ENCODE data around the gene MIGA1. TPM values are rescaled to one million over a fixed set of nuclear protein-coding genes. Genes with fewer than 3 reads are reported as not detected.
"Not testable (repeated sequence)": the region's sequence is repeated elsewhere in the genome, so short reads cannot be mapped to it uniquely, and the experiment has no call there.

The MIGA1 gene
- polyA plus RNA-seq, 2 of the 4 experiments (the other 2 are of a cell fraction), result 6.5 to 7.4 TPM

- no peak for TF ChIP-seq REST (IDR thresholded peaks at IDR 0.05)
- no peak for TF ChIP-seq TFCP2L1 (CRISPR knock-in tag; IDR thresholded peaks at IDR 0.05)
- TF ChIP-seq, protein P1, sequence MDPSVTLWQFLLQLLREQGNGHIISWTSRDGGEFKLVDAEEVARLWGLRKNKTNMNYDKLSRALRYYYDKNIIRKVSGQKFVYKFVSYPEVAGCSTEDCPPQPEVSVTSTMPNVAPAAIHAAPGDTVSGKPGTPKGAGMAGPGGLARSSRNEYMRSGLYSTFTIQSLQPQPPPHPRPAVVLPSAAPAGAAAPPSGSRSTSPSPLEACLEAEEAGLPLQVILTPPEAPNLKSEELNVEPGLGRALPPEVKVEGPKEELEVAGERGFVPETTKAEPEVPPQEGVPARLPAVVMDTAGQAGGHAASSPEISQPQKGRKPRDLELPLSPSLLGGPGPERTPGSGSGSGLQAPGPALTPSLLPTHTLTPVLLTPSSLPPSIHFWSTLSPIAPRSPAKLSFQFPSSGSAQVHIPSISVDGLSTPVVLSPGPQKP (IDR thresholded peaks at IDR 0.05; ENCODE audit: low read depth, low read length), result no peak
- TF ChIP-seq MAZ (IDR thresholded peaks at IDR 0.05; ENCODE audit: borderline replicate concordance, low read depth, low read length), result no peak
- no peak for TF ChIP-seq POLR2AphosphoS2 (conservative IDR thresholded peaks at IDR 0.05; ENCODE audit: low read length)
These were observed 2.2 kb downstream of the MIGA1 start (continued) for GRCh38 chr1:77781683-77782082.

GRCh38 chr1:77783141-77783540 is 3.7 kb downstream of the MIGA1 start:
- FAIRE-seq, result no peak
- ChIA-PET CTCF (no interaction called here), POLR2A (interaction anchor here (1.3 kb wide), 1 partner anchor 221 kb away, joined by 3 read pairs; the partner anchor contains the start of gene DNAJB4)
- Histone ChIP-seq H3K4me3 (no peak overlapping the region), H3K27ac (no peak overlapping the region), H3K4me1 (peaks cover 26% of the 10 kb centered on the region; the same call in 2 of the 3 replicates), H3K4me2 (peak overlapping the region; percentile 58), H3K9me3 (no peaks in the 10 kb centered on the region)
- peak in 1 of 2 experiments; percentile 40 for DNase-seq (ENCODE audit: low read depth in 1 of 2, low spot score in 1 of 2)
- no peak for ATAC-seq
- 8% methylated on average over 2 of the region's 2 CpGs for WGBS (ENCODE audit: missing lambda C conversion rate)
- TF ChIP-seq ATOH8 (CRISPR knock-in tag; IDR thresholded peaks at IDR 0.05; ENCODE audit: low read depth), result no peak
- TF ChIP-seq, protein P2, sequence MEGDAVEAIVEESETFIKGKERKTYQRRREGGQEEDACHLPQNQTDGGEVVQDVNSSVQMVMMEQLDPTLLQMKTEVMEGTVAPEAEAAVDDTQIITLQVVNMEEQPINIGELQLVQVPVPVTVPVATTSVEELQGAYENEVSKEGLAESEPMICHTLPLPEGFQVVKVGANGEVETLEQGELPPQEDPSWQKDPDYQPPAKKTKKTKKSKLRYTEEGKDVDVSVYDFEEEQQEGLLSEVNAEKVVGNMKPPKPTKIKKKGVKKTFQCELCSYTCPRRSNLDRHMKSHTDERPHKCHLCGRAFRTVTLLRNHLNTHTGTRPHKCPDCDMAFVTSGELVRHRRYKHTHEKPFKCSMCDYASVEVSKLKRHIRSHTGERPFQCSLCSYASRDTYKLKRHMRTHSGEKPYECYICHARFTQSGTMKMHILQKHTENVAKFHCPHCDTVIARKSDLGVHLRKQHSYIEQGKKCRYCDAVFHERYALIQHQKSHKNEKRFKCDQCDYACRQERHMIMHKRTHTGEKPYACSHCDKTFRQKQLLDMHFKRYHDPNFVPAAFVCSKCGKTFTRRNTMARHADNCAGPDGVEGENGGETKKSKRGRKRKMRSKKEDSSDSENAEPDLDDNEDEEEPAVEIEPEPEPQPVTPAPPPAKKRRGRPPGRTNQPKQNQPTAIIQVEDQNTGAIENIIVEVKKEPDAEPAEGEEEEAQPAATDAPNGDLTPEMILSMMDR (IDR thresholded peaks at IDR 0.05), result no peak
- no peak for TF ChIP-seq FOSL2 (IDR thresholded peaks at IDR 0.05)
- no peak for TF ChIP-seq FOSL2 (CRISPR knock-in tag; IDR thresholded peaks at IDR 0.05)
- TF ChIP-seq CEBPB (IDR thresholded peaks at IDR 0.05), result no peak
- TF ChIP-seq EP300 (IDR thresholded peaks at IDR 0.05), result no peak
- no peak for TF ChIP-seq JUN (IDR thresholded peaks at IDR 0.05)
- TF ChIP-seq ZFP36 (IDR thresholded peaks at IDR 0.05; ENCODE audit: borderline replicate concordance, partially characterized antibody), result no peak
- TF ChIP-seq, protein P3, sequence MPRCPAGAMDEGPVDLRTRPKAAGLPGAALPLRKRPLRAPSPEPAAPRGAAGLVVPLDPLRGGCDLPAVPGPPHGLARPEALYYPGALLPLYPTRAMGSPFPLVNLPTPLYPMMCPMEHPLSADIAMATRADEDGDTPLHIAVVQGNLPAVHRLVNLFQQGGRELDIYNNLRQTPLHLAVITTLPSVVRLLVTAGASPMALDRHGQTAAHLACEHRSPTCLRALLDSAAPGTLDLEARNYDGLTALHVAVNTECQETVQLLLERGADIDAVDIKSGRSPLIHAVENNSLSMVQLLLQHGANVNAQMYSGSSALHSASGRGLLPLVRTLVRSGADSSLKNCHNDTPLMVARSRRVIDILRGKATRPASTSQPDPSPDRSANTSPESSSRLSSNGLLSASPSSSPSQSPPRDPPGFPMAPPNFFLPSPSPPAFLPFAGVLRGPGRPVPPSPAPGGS (IDR thresholded peaks at IDR 0.05), result no peak
- no peak for TF ChIP-seq PHF8 (IDR thresholded peaks at IDR 0.05; ENCODE audit: borderline replicate concordance, low read depth)
- no peak for TF ChIP-seq MAFK (IDR thresholded peaks at IDR 0.05; ENCODE audit: partially characterized antibody)

DNA sequence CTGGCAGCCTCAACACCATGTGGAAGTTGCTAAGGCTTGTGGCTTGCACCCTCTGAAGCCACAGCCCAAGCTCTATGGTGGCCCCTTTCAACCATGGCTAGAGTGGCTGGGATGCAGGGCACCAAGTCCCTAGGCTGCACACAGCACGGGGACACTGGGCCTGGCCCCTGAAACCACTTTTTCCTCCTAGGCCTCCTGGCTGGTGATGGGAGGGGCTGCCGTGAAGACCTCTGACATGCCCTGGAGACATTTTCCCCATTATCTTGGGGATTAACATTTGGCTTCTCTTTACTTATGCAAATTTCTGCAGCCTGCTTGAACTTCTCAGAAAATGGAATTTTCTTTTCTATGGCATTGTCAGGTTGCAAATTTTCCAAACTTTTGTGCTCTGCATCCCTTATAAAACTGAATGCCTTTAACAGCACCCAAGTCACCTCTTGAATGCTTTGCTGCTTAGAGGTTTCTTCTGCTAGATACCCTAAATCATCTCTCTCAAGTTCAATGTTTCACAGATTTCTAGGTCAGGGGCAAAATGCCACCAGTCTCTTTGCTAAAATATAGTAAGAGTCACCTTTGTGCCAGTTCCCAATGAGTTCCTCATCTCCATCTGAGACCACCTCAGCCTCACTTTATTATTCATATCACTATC is 6.8 kb downstream of the MIGA1 start:
- POLR2A ChIA-PET; H3K4me2 ChIP-seq; ATAC-seq; H3K27ac ChIP-seq; CTCF ChIA-PET; DNase-seq (ENCODE audit: low read depth in 1 of 2, low spot score in 1 of 2); H3K9me3 ChIP-seq; FAIRE-seq; H3K4me3 ChIP-seq: not testable (repeated sequence)
- peaks cover 18% of the 10 kb centered on the region; the same call in 2 of the 3 replicates for H3K4me1 ChIP-seq
- 100% methylated on average over 2 of the region's 2 CpGs for WGBS (ENCODE audit: missing lambda C conversion rate)
